SU-DHL-6 (cell line): ENCODE measurements around the gene ZNF595.

Experiments
- H2AFZ ChIP-seq: fragments of 200-600 bp; sonication (generic); 2 replicates; pipeline ENCODE4 v1.6.1; 2014; ENCODE audit warnings: low read depth, mild to moderate bottlenecking, moderate library complexity, mixed read lengths, antibody characterized with exemption, low read length; ENCODE audit not compliant: severe bottlenecking
- H3F3A ChIP-seq: fragments of 200-600 bp; shearing (Covaris generic); 2 replicates; pipeline ENCODE4 v1.6.0; 2016; ENCODE audit warnings: antibody characterized with exemption, mild to moderate bottlenecking; ENCODE audit not compliant: insufficient read depth
- H3K27ac ChIP-seq: fragments of 200-600 bp; sonication (generic); 2 replicates; pipeline ENCODE4 v1.5.1; 2016; ENCODE audit warnings: low read depth, mild to moderate bottlenecking, low read length, moderate library complexity, mixed read lengths
- H3K27me3 ChIP-seq: fragments of 200-600 bp; sonication (generic), shearing (Covaris generic); 2 replicates; pipeline ENCODE4 v1.6.0; 2014; ENCODE audit warnings: mild to moderate bottlenecking, low read length
- H3K36me3 ChIP-seq: fragments of 200-600 bp; sonication (generic); 2 replicates; pipeline ENCODE4 v1.6.1; 2014; ENCODE audit warnings: mild to moderate bottlenecking, low read length, mixed read lengths
- H3K4me2 ChIP-seq: fragments of 300-600, 200-600 bp; shearing (Covaris generic), sonication (generic); 2 replicates; pipeline ENCODE4 v1.6.0; 2014; ENCODE audit warnings: low read length, low read depth, mild to moderate bottlenecking; ENCODE audit not compliant: poor library complexity, severe bottlenecking
- H3K4me3 ChIP-seq: fragments of 200-600 bp; sonication (generic); 2 replicates; pipeline ENCODE4 v1.5.1; 2014; ENCODE audit warnings: antibody characterized with exemption, low read length, mild to moderate bottlenecking, mixed read lengths; ENCODE audit not compliant: insufficient read depth, poor library complexity, severe bottlenecking
- H3K79me2 ChIP-seq: fragments of 200-600 bp; sonication (generic); 2 replicates; pipeline ENCODE4 v1.6.1; 2014; ENCODE audit warnings: mild to moderate bottlenecking, low read length, moderate library complexity; ENCODE audit not compliant: insufficient read depth
- H3K9ac ChIP-seq: fragments of 200-600 bp; sonication (generic); 2 replicates; pipeline ENCODE4 v1.7.0; 2014; ENCODE audit warnings: mild to moderate bottlenecking, low read length
- H3K9me2 ChIP-seq: fragments of 200-600 bp; sonication (generic); replicated peaks from 2 replicates; pipeline ENCODE4 v1.6.1; 2014; ENCODE audit warnings: low read length; ENCODE audit not compliant: insufficient read depth
- H3K9me3 ChIP-seq: fragments of 200-600 bp; sonication (generic); 2 replicates; pipeline ENCODE4 v1.6.1; 2014; ENCODE audit warnings: low read length, mixed read lengths; ENCODE audit not compliant: insufficient read depth
- H4K20me1 ChIP-seq: fragments of 200-600 bp; sonication (generic); 2 replicates; pipeline ENCODE4 v1.6.1; 2014; ENCODE audit warnings: low read depth, mild to moderate bottlenecking, antibody characterized with exemption, low read length, moderate library complexity, mixed read lengths
- CTCF ChIP-seq: fragments of 200-600 bp; sonication (generic); IDR thresholded peaks from one replicate; pipeline ENCODE4 v1.5.1; 2017; ENCODE audit warnings: antibody characterized with exemption, mild to moderate bottlenecking, low read length, moderate library complexity; ENCODE audit not compliant: insufficient read depth, poor library complexity, severe bottlenecking
- EZH2phosphoT487 ChIP-seq: fragments of 200-600 bp; sonication (generic), shearing (Covaris generic); conservative IDR thresholded peaks from 2 replicates; pipeline ENCODE4 v1.6.1; 2018; ENCODE audit warnings: mild to moderate bottlenecking, antibody characterized with exemption, low read length, moderate library complexity, mixed read lengths

The ZNF595 gene

DNA sequence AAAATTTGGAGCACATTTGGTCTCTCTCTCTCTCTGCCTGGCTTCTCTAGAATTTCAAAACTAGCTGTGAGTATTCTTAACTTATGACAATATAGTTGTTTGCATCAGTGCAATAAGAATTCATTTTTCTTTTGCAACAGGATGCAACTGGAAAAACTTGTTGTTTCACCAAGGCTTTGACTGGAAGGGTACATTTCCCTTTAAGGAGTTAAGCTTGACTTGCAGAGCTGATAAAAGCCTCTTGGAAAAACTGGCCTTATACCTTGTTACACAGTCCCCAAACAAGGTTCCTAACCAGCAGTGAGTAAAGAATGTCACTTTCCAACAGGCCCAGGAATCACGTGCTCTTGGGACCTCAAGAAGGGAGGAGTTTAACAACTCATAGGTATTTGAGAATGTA lies 45.3 kb downstream of the ZNF595 start:
- Histone ChIP-seq H3K9ac (no peak overlapping the region), H2AFZ (no peak overlapping the region), H3F3A (no peaks in the 10 kb centered on the region), H3K4me2 (no peak overlapping the region), H3K9me3 (peaks cover 57% of the 10 kb centered on the region; the same call in 1 of the 2 replicates), H3K79me2 (no peaks in the 10 kb centered on the region), H4K20me1 (no peaks in the 10 kb centered on the region), H3K36me3 (no peaks in the 10 kb centered on the region), H3K4me3 (no peak overlapping the region), H3K27me3 (no peaks in the 10 kb centered on the region), H3K9me2 (no peaks in the 10 kb centered on the region), H3K27ac (no peak overlapping the region)
- TF ChIP-seq CTCF (no peak), EZH2phosphoT487 (no peak)

- H3K79me2 ChIP-seq, result no peaks in the 10 kb centered on the region
Observed at GRCh38 chr4:99863-100262, 46.7 kb downstream of the ZNF595 start.

DNA sequence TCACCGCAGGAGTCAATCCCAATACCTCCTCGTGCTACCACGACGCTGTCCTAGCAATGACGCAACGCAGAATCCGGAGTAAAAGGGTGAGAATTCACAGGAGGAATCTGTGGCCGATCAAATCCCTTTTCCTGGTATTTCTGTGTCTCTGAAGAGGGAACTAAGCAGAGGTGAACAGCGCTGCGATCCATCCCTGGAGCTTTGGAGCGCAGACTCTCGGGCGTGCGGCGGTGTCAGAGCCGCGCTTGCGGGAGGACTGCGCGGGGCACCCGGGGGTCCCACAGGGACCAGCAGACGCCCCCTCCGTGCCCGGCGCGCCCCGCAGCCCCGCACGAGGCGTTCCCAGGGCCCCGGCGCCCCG lies 53.9 kb downstream of the ZNF595 start:
- Histone ChIP-seq H2AFZ (no peak overlapping the region), H3K27ac (no peak overlapping the region), H3K9me3 (peaks cover 18% of the 10 kb centered on the region; the same call in 1 of the 2 replicates), H3K36me3 (no peaks in the 10 kb centered on the region), H3K9ac (no peak overlapping the region), H3K4me2 (no peak overlapping the region), H3K9me2 (no peaks in the 10 kb centered on the region), H4K20me1 (no peaks in the 10 kb centered on the region), H3K4me3 (no peak overlapping the region), H3K27me3 (no peaks in the 10 kb centered on the region), H3K79me2 (no peaks in the 10 kb centered on the region), H3F3A (no peaks in the 10 kb centered on the region)
- TF ChIP-seq EZH2phosphoT487 (no peak), CTCF (no peak)

More at GRCh38 chr4:99863-100262, 46.7 kb downstream of the ZNF595 start:
- no peaks in the 10 kb centered on the region for H3K9me2 ChIP-seq
- H3K4me3 ChIP-seq, result no peak overlapping the region
- H3K9ac ChIP-seq, result no peak overlapping the region
- H3K27me3 ChIP-seq, result no peaks in the 10 kb centered on the region
- H3K27ac ChIP-seq, result no peak overlapping the region
- TF ChIP-seq EZH2phosphoT487, result no peak
- H4K20me1 ChIP-seq, result no peaks in the 10 kb centered on the region
- no peaks in the 10 kb centered on the region for H3K36me3 ChIP-seq
- peaks cover 43% of the 10 kb centered on the region; the same call in 1 of the 2 replicates for H3K9me3 ChIP-seq
- H2AFZ ChIP-seq, result no peak overlapping the region
- no peak overlapping the region for H3K4me2 ChIP-seq
- no peaks in the 10 kb centered on the region for H3F3A ChIP-seq

GRCh38 chr4:107444-108429 lies 54.6 kb downstream of the ZNF595 start:
- H3K27ac ChIP-seq, result no peak overlapping the region
- no peaks in the 10 kb centered on the region for H4K20me1 ChIP-seq
- no peak overlapping the region for H3K4me2 ChIP-seq
- H3K79me2 ChIP-seq, result no peaks in the 10 kb centered on the region
- H3K9ac ChIP-seq, result no peak overlapping the region
- peaks cover 14% of the 10 kb centered on the region; the same call in 1 of the 2 replicates for H3K9me3 ChIP-seq
- no peak overlapping the region for H3K4me3 ChIP-seq
- no peak for TF ChIP-seq CTCF
- TF ChIP-seq EZH2phosphoT487, result no peak
- no peak overlapping the region for H2AFZ ChIP-seq
- H3K27me3 ChIP-seq, result no peaks in the 10 kb centered on the region
- H3K36me3 ChIP-seq, result no peaks in the 10 kb centered on the region
- no peaks in the 10 kb centered on the region for H3F3A ChIP-seq
- H3K9me2 ChIP-seq, result no peaks in the 10 kb centered on the region
